IMR-90 (cell line): ENCODE results near the gene NCKAP5L. TPM values are rescaled to one million over a fixed set of nuclear protein-coding genes. Genes with fewer than 3 reads are reported as not detected.
"Not testable (repeated sequence)": the region's sequence is repeated elsewhere in the genome, so short reads cannot be mapped to it uniquely, and the experiment has no call there.

Source experiments
- ATAC-seq: fragments of 200-7000 bp; cut with Tn5 transposase; 2 replicates; pipeline ENCODE4 v1.9.1; 2020; ENCODE audit warnings: low read depth, mild to moderate bottlenecking, moderate library complexity
- BruUV-seq: library from RNA; stranded (reverse); fragments of 400-500 nt; replicated peaks from 2 replicates; lab custom pipeline; 2021; lab: Mats Ljungman, UMichigan
- CTCF ChIA-PET: fragments of 300-600 bp; formaldehyde crosslinking; extraction: SDS; loops from one replicate; lab custom pipeline; 2021; ENCODE audit warnings: antibody characterized with exemption; lab: Yijun Ruan, JAX
- POLR2A ChIA-PET: fragments of 300-600 bp; sonication (Branson Sonifier 250); formaldehyde crosslinking; loops from one replicate; lab custom pipeline; 2022; ENCODE audit warnings: antibody characterized with exemption; ENCODE audit not compliant: unreplicated experiment; lab: Charles Lee
- DNase-seq: peaks from one replicate; pipeline ENCODE4 v3.0.0; 2013
- H2AFZ ChIP-seq: replicated peaks from 2 replicates; pipeline ENCODE3; 2013; ENCODE audit warnings: low read length, mild to moderate bottlenecking; ENCODE audit not compliant: poor library complexity
- H2AK5ac ChIP-seq: 2 replicates; pipeline ENCODE4 v1.6.1; 2013; ENCODE audit warnings: low read depth, low read length, inconsistent platforms
- H2AK9ac ChIP-seq: replicated peaks from 2 replicates; pipeline ENCODE3; 2013; ENCODE audit warnings: mild to moderate bottlenecking, low read depth, low read length, moderate library complexity; ENCODE audit not compliant: poor library complexity
- H2BK120ac ChIP-seq: 2 replicates; pipeline ENCODE4 v1.6.1; 2013; ENCODE audit warnings: low read depth, low read length, inconsistent platforms
- H2BK15ac ChIP-seq: 3 replicates; pipeline ENCODE4 v1.6.1; 2013; ENCODE audit warnings: low read depth, low read length, inconsistent platforms
- H2BK20ac ChIP-seq: 2 replicates; pipeline ENCODE4 v1.6.1; 2013; ENCODE audit warnings: low read depth, mild to moderate bottlenecking, inconsistent platforms, low read length, moderate library complexity
- H2BK5ac ChIP-seq: 2 replicates; pipeline ENCODE4 v1.6.1; 2013; ENCODE audit warnings: mild to moderate bottlenecking, low read depth, low read length, inconsistent platforms; ENCODE audit not compliant: poor library complexity, severe bottlenecking
- H3K14ac ChIP-seq: replicated peaks from 2 replicates; pipeline ENCODE4 v1.6.1; 2013; ENCODE audit warnings: low read depth, low read length, inconsistent platforms
- H3K18ac ChIP-seq: 2 replicates; pipeline ENCODE4 v1.6.1; 2013; ENCODE audit warnings: low read depth, low read length, control low read depth
- H3K23ac ChIP-seq: 2 replicates; pipeline ENCODE4 v1.6.1; 2013; ENCODE audit warnings: low read depth, low read length, inconsistent platforms
- H3K27ac ChIP-seq: 2 replicates; pipeline ENCODE4 v1.5.1; 2013; ENCODE audit warnings: mild to moderate bottlenecking, control low read depth, low read length; ENCODE audit not compliant: insufficient read depth
- H3K27me3 ChIP-seq: 2 replicates; pipeline ENCODE4 v1.6.1; 2013; ENCODE audit warnings: low read length; ENCODE audit not compliant: control insufficient read depth, insufficient read depth
- H3K36me3 ChIP-seq: 2 replicates; pipeline ENCODE4 v1.6.1; 2013; ENCODE audit warnings: low read length, mixed read lengths; ENCODE audit not compliant: control insufficient read depth, insufficient read depth
- H3K4ac ChIP-seq: 2 replicates; pipeline ENCODE4 v1.6.1; 2013; ENCODE audit warnings: low read depth, low read length, inconsistent platforms
- H3K4me1 ChIP-seq: 2 replicates; pipeline ENCODE4 v1.6.1; 2013; ENCODE audit warnings: low read length, mixed read lengths; ENCODE audit not compliant: control insufficient read depth, insufficient read depth
- H3K4me2 ChIP-seq: 2 replicates; pipeline ENCODE4 v1.6.1; 2013; ENCODE audit warnings: low read depth, mild to moderate bottlenecking, control low read depth, low read length, moderate library complexity
- H3K4me3 ChIP-seq: 2 replicates; pipeline ENCODE4 v1.5.1; 2013; ENCODE audit warnings: low read depth, mild to moderate bottlenecking, control low read depth, low read length, moderate library complexity; ENCODE audit not compliant: insufficient read depth
- H3K56ac ChIP-seq: 2 replicates; pipeline ENCODE4 v1.6.1; 2013; ENCODE audit warnings: low read length, inconsistent platforms; ENCODE audit not compliant: insufficient read depth; ENCODE audit errors: extremely low read depth
- H3K79me1 ChIP-seq, 2 experiments: 2 replicates each; pipeline ENCODE4 v1.6.1; 2013; ENCODE audit warnings: low read length in 2 of 2, inconsistent platforms in 1 of 2, low read depth in 1 of 2
- H3K9ac ChIP-seq: 2 replicates; pipeline ENCODE4 v1.6.1; 2013; ENCODE audit warnings: low read depth, low read length, control low read depth
- H3K9me1 ChIP-seq: 2 replicates; pipeline ENCODE4 v1.6.1; 2013; ENCODE audit warnings: low read length, inconsistent platforms; ENCODE audit not compliant: insufficient read depth
- H3K9me3 ChIP-seq: 2 replicates; pipeline ENCODE4 v1.6.1; 2013; ENCODE audit warnings: low read length; ENCODE audit not compliant: control insufficient read depth, insufficient read depth
- H4K20me1 ChIP-seq: 2 replicates; pipeline ENCODE4 v1.6.1; 2013; ENCODE audit warnings: low read length, inconsistent platforms; ENCODE audit not compliant: insufficient read depth
- H4K5ac ChIP-seq: 2 replicates; pipeline ENCODE4 v1.6.1; 2013; ENCODE audit warnings: mild to moderate bottlenecking, low read depth, low read length, control low read depth
- H4K8ac ChIP-seq, 2 experiments: 2 replicates each; pipeline ENCODE4 v1.6.1; 2013; ENCODE audit warnings: low read depth in 2 of 2, low read length in 2 of 2, control low read depth in 1 of 2, inconsistent platforms in 1 of 2
- H4K91ac ChIP-seq: 2 replicates; pipeline ENCODE4 v1.6.1; 2013; ENCODE audit warnings: low read depth, low read length, inconsistent platforms; ENCODE audit not compliant: insufficient read depth
- CEBPB ChIP-seq: IDR thresholded peaks from 2 replicates; pipeline ENCODE4 v1.6.1; 2012; ENCODE audit warnings: low read depth, low read length, improper control_type of control experiment
- CHD1 ChIP-seq: IDR thresholded peaks from 2 replicates; pipeline ENCODE4 v1.6.1; 2012; ENCODE audit warnings: low read depth, low read length, improper control_type of control experiment
- FOS ChIP-seq: fragments of 150-350 bp; IDR thresholded peaks from 2 replicates; pipeline ENCODE4 v1.6.1; 2016; ENCODE audit warnings: low read depth, low read length
- MAZ ChIP-seq: IDR thresholded peaks from 2 replicates; pipeline ENCODE4 v1.6.1; 2012; ENCODE audit warnings: low read depth, mild to moderate bottlenecking, low read length, improper control_type of control experiment, moderate library complexity, borderline replicate concordance
- POLR2A ChIP-seq: IDR thresholded peaks from 2 replicates; pipeline ENCODE4 v1.6.1; 2012; ENCODE audit warnings: mild to moderate bottlenecking, low read depth, low read length
- RAD21 ChIP-seq: IDR thresholded peaks from 2 replicates; pipeline ENCODE4 v1.6.1; 2012; ENCODE audit warnings: low read length, improper control_type of control experiment
- RFX5 ChIP-seq: IDR thresholded peaks from 2 replicates; pipeline ENCODE4 v1.8.0; 2012; ENCODE audit warnings: low read depth, mild to moderate bottlenecking, low read length, moderate library complexity
- WGBS, 2 experiments: methylation state at CpG; one replicate each; pipeline versions ENCODE4 v1.1.5 to v1.1.7; 2013; ENCODE audit warnings: missing lambda C conversion rate in 2 of 2; ENCODE audit not compliant: insufficient read length in 1 of 2; ENCODE audit errors: extremely low coverage in 2 of 2; 5-methylcytosine and 5-hydroxymethylcytosine counted together
- dilution Hi-C: fragments of 300-500 bp; cut with HindIII; formaldehyde crosslinking; loops from one replicate; pipeline ENCODE4 v1.14.3; 2018; ENCODE audit warnings: low sequenced_read_pairs; ENCODE audit not compliant: unreplicated experiment
- in situ Hi-C: fragments of 300-500 bp; cut with MboI; formaldehyde crosslinking; loops from 3 replicates; pipeline ENCODE4 v1.14.3; 2019; ENCODE audit warnings: low sequenced_read_pairs, inconsistent platforms, mixed read lengths
- intact Hi-C: fragments of 100-400 bp; cut with micrococcal nuclease; formaldehyde crosslinking; loops from 2 replicates; pipeline ENCODE4 v1.10.0; 2022
- polyA plus RNA-seq, 3 experiments: library from polyadenylated mRNA; depleted of rRNA; stranded (reverse); fragments of >200 nt; gene quantifications; 2 replicates each; pipeline ENCODE4 v1.2.3, GENCODE V29; 2012; ENCODE audit warnings: low replicate concordance in 1 of 3
- total RNA-seq: library from RNA; depleted of rRNA; stranded (reverse); fragments of >200 nt; gene quantifications from 2 replicates; pipeline ENCODE4 v1.2.3, GENCODE V29; 2012

NCKAP5L gene
- total and polyA plus RNA-seq, 2 of the 4 experiments (the other 2 are of a cell fraction) = 6.1 to 14.4 TPM

GRCh38 chr12:49872381-49872780 is 44.2 kb upstream of the NCKAP5L start:
- Histone ChIP-seq H3K14ac (no peak overlapping the region), H2AK5ac (no peak overlapping the region), H4K8ac (no peak overlapping the region), H3K18ac (no peak overlapping the region), H3K9ac (no peak overlapping the region), H2BK120ac (no peak overlapping the region), H2AFZ (no peak overlapping the region), H3K79me1 (no peaks in the 10 kb centered on the region), H3K9me1 (no peaks in the 10 kb centered on the region; the same call in 1 of the 2 replicates), H3K4me2 (no peak overlapping the region), H3K36me3 (no peaks in the 10 kb centered on the region), H2BK20ac (no peak overlapping the region), H3K4ac (no peak overlapping the region), H3K27ac (no peak overlapping the region), H4K5ac (no peak overlapping the region), H4K91ac (no peak overlapping the region), H2BK5ac (no peak overlapping the region), H3K4me3 (no peak overlapping the region), H3K4me1 (peaks cover 25% of the 10 kb centered on the region), H3K9me3 (no peaks in the 10 kb centered on the region), H4K20me1 (0 out of 2 replicates have a peak, but pooled peaks cover 4% of the 10 kb centered on the region), H2AK9ac (no peak overlapping the region), H3K27me3 (peaks cover 13% of the 10 kb centered on the region), H3K56ac (no peak overlapping the region), H2BK15ac (no peak overlapping the region), H3K23ac (no peak overlapping the region)
- CTCF ChIA-PET = no interaction called here
- DNase-seq (no peak), ATAC-seq (no peak)
- intact Hi-C loops = no loop called here
- in situ Hi-C loops = no loop called here
- dilution Hi-C loops = no loop called here
- POLR2A ChIA-PET = no interaction called here
- BruUV-seq = no TSS peak
- TF ChIP-seq FOS (no peak), RFX5 (no peak), CHD1 (no peak), POLR2A (no peak), CEBPB (no peak), MAZ (no peak), RAD21 (no peak)
- WGBS, 2 experiments = no CpG with 5 or more reads among the region's 5 CpGs

- POLR2A ChIA-PET, intact Hi-C loops: not testable (repeated sequence)
Observed at GRCh38 chr12:49871811-49872251, 43.6 kb upstream of the NCKAP5L start.

More at GRCh38 chr12:49871811-49872251, 43.6 kb upstream of the NCKAP5L start:
- BruUV-seq, H3K56ac ChIP-seq, dilution Hi-C loops, in situ Hi-C loops, H2BK120ac ChIP-seq, H2BK15ac ChIP-seq, H4K5ac ChIP-seq, H3K23ac ChIP-seq, H4K91ac ChIP-seq, H3K9me3 ChIP-seq, H3K9ac ChIP-seq, H3K18ac ChIP-seq, H2AK5ac ChIP-seq, H3K79me1 ChIP-seq, H2BK5ac ChIP-seq, H2AK9ac ChIP-seq, H2BK20ac ChIP-seq, H3K27ac ChIP-seq, H4K20me1 ChIP-seq, ATAC-seq, H4K8ac ChIP-seq, CTCF ChIA-PET, H3K14ac ChIP-seq, DNase-seq, H3K36me3 ChIP-seq, H3K4ac ChIP-seq, H2AFZ ChIP-seq, H3K4me2 ChIP-seq, H3K4me3 ChIP-seq, H3K9me1 ChIP-seq: not testable (repeated sequence)
- Histone ChIP-seq H3K4me1 (peaks cover 27% of the 10 kb centered on the region), H3K27me3 (peaks cover 13% of the 10 kb centered on the region)
- 90% methylated on average over 2 of the region's 8 CpGs; no CpG with 5 or more reads in 1 of the 2 experiments for WGBS, 2 experiments
